ENCODE data around the gene LEFTY1.
"Not testable (repeated sequence)": the region's sequence is repeated elsewhere in the genome, so short reads cannot be mapped to it uniquely, and the experiment has no call there.

The LEFTY1 gene

GRCh38 chr1:225888898-225889601 is at the start of gene LEFTY1:
LEFTY1 (minus strand) TSS chr1:225889146; CDS start chr1:225889066, 80 bp downstream.
- H3K9me3 Mint-ChIP-seq, result no peaks in the 10 kb centered on the region
- H3K27me3 Mint-ChIP-seq, result peaks cover 47% of the 10 kb centered on the region
- H3K4me1 Mint-ChIP-seq, result peaks cover 25% of the 10 kb centered on the region
- no peak within 1 kb of the TSS for H3K4me3 Mint-ChIP-seq
- no peak for DNase-seq
- no peaks in the 10 kb centered on the region for H3K36me3 Mint-ChIP-seq
- no peak within 1 kb of the TSS for H3K27ac Mint-ChIP-seq
- CTCF ChIA-PET, result interaction anchor here (2.3 kb wide), 1 partner anchor 12 kb away, joined by 9 read pairs; no protein-coding TSS in a partner anchor

GRCh38 chr1:225937048-225937968 is 48.4 kb upstream of the LEFTY1 start:
- peaks cover 4% of the 10 kb centered on the region for H3K4me1 Mint-ChIP-seq
- no peaks in the 10 kb centered on the region for H3K36me3 Mint-ChIP-seq
- CTCF ChIA-PET, result interaction anchor here (1.4 kb wide), 1 partner anchor 24 kb away, joined by 3 read pairs; no protein-coding TSS in a partner anchor
- H3K9me3 Mint-ChIP-seq, result no peaks in the 10 kb centered on the region
- H3K4me3 Mint-ChIP-seq, result no peak overlapping the region
- no peak overlapping the region for H3K27ac Mint-ChIP-seq
- DNase-seq, result no peak
- H3K27me3 Mint-ChIP-seq, result peaks cover 14% of the 10 kb centered on the region

GRCh38 chr1:225936523-225936922 is 47.6 kb upstream of the LEFTY1 start:
- Mint-ChIP-seq H3K36me3 (no peaks in the 10 kb centered on the region), H3K4me3 (no peak overlapping the region), H3K4me1 (peaks cover under 1% of the 10 kb centered on the region), H3K9me3 (no peaks in the 10 kb centered on the region), H3K27ac (no peak overlapping the region), H3K27me3 (peaks cover 14% of the 10 kb centered on the region)
- CTCF ChIA-PET, result interaction anchor here (0.9 to 1.4 kb wide), 2 partner anchors 25 to 454 kb away, joined by 3 read pairs; no protein-coding TSS in a partner anchor
- DNase-seq, result no peak

- CTCF ChIA-PET, result interaction anchor here (0.9 to 1.4 kb wide), 2 partner anchors 26 to 454 kb away, joined by 3 read pairs; no protein-coding TSS in a partner anchor
- not testable (repeated sequence) for H3K36me3 Mint-ChIP-seq
Measured at GRCh38 chr1:225936086-225936485, 47.1 kb upstream of the LEFTY1 start.

GRCh38 chr1:225934711-225935110 is 45.8 kb upstream of the LEFTY1 start:
- CTCF ChIA-PET, result interaction anchor here (1.3 kb wide), 1 partner anchor 28 kb away, joined by 3 read pairs; no protein-coding TSS in a partner anchor
- H3K27ac Mint-ChIP-seq, result no peak overlapping the region
- no peak for DNase-seq
- H3K36me3 Mint-ChIP-seq, result no peaks in the 10 kb centered on the region
- no peaks in the 10 kb centered on the region for H3K9me3 Mint-ChIP-seq
- H3K27me3 Mint-ChIP-seq, result peaks cover 11% of the 10 kb centered on the region
- H3K4me1 Mint-ChIP-seq, result no peaks in the 10 kb centered on the region
- H3K4me3 Mint-ChIP-seq, result no peak overlapping the region

More at GRCh38 chr1:225936086-225936485, 47.1 kb upstream of the LEFTY1 start:
- H3K27ac Mint-ChIP-seq, H3K9me3 Mint-ChIP-seq, H3K4me1 Mint-ChIP-seq, DNase-seq, H3K4me3 Mint-ChIP-seq: not testable (repeated sequence)
- H3K27me3 Mint-ChIP-seq, result peaks cover 15% of the 10 kb centered on the region

GRCh38 chr1:225933072-225933471 is 44.1 kb upstream of the LEFTY1 start:
- DNase-seq, result no peak
- Mint-ChIP-seq H3K27ac (no peak overlapping the region), H3K4me3 (no peak overlapping the region)

GRCh38 chr1:225931270-225932136 is 42.6 kb upstream of the LEFTY1 start:
- CTCF ChIA-PET, result interaction anchor here (0.6 to 1.3 kb wide), 3 partner anchors 54 to 165 kb away, joined by 3 read pairs; no protein-coding TSS in a partner anchor
- Mint-ChIP-seq H3K27ac (peak overlapping the region; percentile 14), H3K36me3 (no peaks in the 10 kb centered on the region), H3K4me3 (no peak overlapping the region), H3K4me1 (peaks cover 23% of the 10 kb centered on the region), H3K9me3 (no peaks in the 10 kb centered on the region), H3K27me3 (peaks cover 4% of the 10 kb centered on the region)
- no peak for DNase-seq

More at GRCh38 chr1:225933072-225933471, 44.1 kb upstream of the LEFTY1 start:
- Mint-ChIP-seq H3K27me3 (peaks cover 4% of the 10 kb centered on the region), H3K36me3 (no peaks in the 10 kb centered on the region), H3K4me1 (peaks cover 15% of the 10 kb centered on the region), H3K9me3 (no peaks in the 10 kb centered on the region)
- CTCF ChIA-PET, result interaction anchor here (1.0 to 1.3 kb wide), 2 partner anchors 29 to 30 kb away, joined by 3 read pairs; no protein-coding TSS in a partner anchor

- H3K36me3 Mint-ChIP-seq, result no peaks in the 10 kb centered on the region
- no peak for DNase-seq
- H3K27ac Mint-ChIP-seq, result no peak overlapping the region
- H3K9me3 Mint-ChIP-seq, result no peaks in the 10 kb centered on the region
- no peak overlapping the region for H3K4me3 Mint-ChIP-seq
- peaks cover 4% of the 10 kb centered on the region for H3K27me3 Mint-ChIP-seq
- CTCF ChIA-PET, result interaction anchor here (0.9 to 1.9 kb wide), 3 partner anchors 31 to 57 kb away, joined by 3 to 5 read pairs (median 3); no protein-coding TSS in a partner anchor
- peaks cover 27% of the 10 kb centered on the region for H3K4me1 Mint-ChIP-seq
Measured at GRCh38 chr1:225930566-225930965, 41.6 kb upstream of the LEFTY1 start.

GRCh38 chr1:225929462-225929861 is 40.5 kb upstream of the LEFTY1 start:
- CTCF ChIA-PET, result interaction anchor here (1.1 to 1.9 kb wide), 2 partner anchors 18 to 32 kb away, joined by 3 to 5 read pairs; no protein-coding TSS in a partner anchor
- H3K9me3 Mint-ChIP-seq, H3K36me3 Mint-ChIP-seq, H3K27me3 Mint-ChIP-seq, DNase-seq, H3K4me3 Mint-ChIP-seq: not testable (repeated sequence)
- peaks cover 32% of the 10 kb centered on the region for H3K4me1 Mint-ChIP-seq
- H3K27ac Mint-ChIP-seq, result peak overlapping the region; percentile 91

GRCh38 chr1:225928186-225929175 is 39.5 kb upstream of the LEFTY1 start:
- DNase-seq, result peak; percentile 56

GRCh38 chr1:225926551-225927113 is 37.7 kb upstream of the LEFTY1 start:
- no peaks in the 10 kb centered on the region for H3K9me3 Mint-ChIP-seq
- CTCF ChIA-PET, result interaction anchor here (1.3 kb wide), 1 partner anchor 17 kb away, joined by 3 read pairs; no protein-coding TSS in a partner anchor
- peak overlapping the region; percentile 46 for H3K27ac Mint-ChIP-seq
- peaks cover 3% of the 10 kb centered on the region for H3K27me3 Mint-ChIP-seq
- H3K4me3 Mint-ChIP-seq, result no peak overlapping the region
- DNase-seq, result no peak
- peaks cover 48% of the 10 kb centered on the region for H3K4me1 Mint-ChIP-seq
- H3K36me3 Mint-ChIP-seq, result peaks cover 11% of the 10 kb centered on the region

More at GRCh38 chr1:225928186-225929175, 39.5 kb upstream of the LEFTY1 start:
- CTCF ChIA-PET, result interaction anchor here (0.7 to 1.9 kb wide), 3 partner anchors 17 to 48 kb away, joined by 3 to 5 read pairs (median 3); no protein-coding TSS in a partner anchor
- Mint-ChIP-seq H3K4me3 (peak overlapping the region; percentile 7), H3K27me3 (peaks cover 4% of the 10 kb centered on the region), H3K9me3 (no peaks in the 10 kb centered on the region), H3K27ac (peak overlapping the region; percentile 91), H3K36me3 (peaks cover under 1% of the 10 kb centered on the region), H3K4me1 (peaks cover 32% of the 10 kb centered on the region)

Data from activated naive CD4-positive, alpha-beta T cell treated with anti-CD3 and anti-CD28 coated beads, Interleukin-2, amount 10 ng/mL, durations not matched to agents 7 days and 5 days (primary cell).